Measurements from ENCODE around the gene BTN3A1. TPM values are rescaled to one million over a fixed set of nuclear protein-coding genes. Genes with fewer than 3 reads are reported as not detected.

Gene BTN3A1
- polyA plus RNA-seq, 2 of the 4 experiments (the other 2 are of a cell fraction) = 4.0 to 8.1 TPM

DNA sequence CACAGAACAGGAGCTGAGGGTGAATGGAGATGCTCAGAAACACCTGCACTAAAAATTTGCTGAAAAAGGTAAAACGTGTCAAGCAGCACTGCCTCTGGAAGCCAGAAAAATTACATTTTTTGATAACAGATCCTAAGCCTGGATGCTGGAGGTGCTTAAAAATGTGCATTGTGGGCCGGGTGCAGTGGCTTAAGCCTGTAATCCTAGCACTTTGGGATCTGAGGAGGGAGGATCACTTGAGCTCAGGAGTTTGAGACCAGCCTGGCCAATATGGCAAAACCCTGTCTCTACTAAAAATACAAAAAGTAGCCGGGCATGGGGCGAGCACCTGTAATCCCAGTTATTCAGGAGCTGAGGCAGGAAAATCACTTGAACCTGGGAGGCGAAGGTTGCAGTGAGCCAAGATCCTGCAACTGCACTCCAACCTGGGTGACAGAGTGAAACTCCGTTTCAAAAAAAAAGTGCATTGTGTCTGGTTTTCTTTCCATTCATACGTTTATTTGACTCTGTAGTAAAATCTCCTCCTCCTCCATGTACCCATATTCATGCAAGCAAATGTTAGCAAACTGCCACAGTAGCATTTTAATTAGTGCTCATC is 587 bp upstream of the BTN3A1 start (continued):
- TF ChIP-seq ZFP36 (IDR thresholded peaks at IDR 0.05; ENCODE audit: borderline replicate concordance, partially characterized antibody) = no peak

DNA sequence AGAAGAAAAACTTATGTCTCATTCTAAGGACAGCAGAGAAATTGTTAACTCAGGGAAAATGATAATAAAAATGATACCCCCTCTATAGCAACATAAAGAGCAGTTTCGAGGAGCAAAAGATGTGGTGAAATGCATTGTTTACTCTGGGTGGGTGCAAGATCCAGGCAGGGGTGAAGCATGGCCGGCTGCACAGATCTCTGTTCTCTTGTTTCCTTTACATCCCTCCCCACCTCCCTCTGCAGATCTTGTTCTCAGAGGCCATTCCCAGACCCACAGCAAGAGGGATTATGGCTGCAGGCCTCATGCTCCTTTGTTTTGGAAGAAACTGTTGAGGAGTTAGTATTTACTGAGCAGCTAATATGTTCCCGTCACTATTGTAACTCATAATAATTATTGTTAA is 1.8 kb downstream of the BTN3A1 start:
- Histone ChIP-seq H3K27ac (no peak overlapping the region), H3K9me3 (no peaks in the 10 kb centered on the region), H3K4me1 (peaks cover 4% of the 10 kb centered on the region; the same call in 1 of the 3 replicates), H3K4me2 (no peak overlapping the region), H3K4me3 (no peak overlapping the region)
- POLR2A ChIA-PET = no interaction called here
- no peak for FAIRE-seq
- DNase-seq (ENCODE audit: low read depth in 1 of 2, low spot score in 1 of 2) = no peak
- CTCF ChIA-PET = interaction anchor here (3.5 kb wide), 1 partner anchor 62 kb away, joined by 17 read pairs; no protein-coding TSS in a partner anchor
- ATAC-seq = no peak
- no peak for TF ChIP-seq HOXB5 (CRISPR knock-in tag; IDR thresholded peaks at IDR 0.05)
- TF ChIP-seq, protein P1, sequence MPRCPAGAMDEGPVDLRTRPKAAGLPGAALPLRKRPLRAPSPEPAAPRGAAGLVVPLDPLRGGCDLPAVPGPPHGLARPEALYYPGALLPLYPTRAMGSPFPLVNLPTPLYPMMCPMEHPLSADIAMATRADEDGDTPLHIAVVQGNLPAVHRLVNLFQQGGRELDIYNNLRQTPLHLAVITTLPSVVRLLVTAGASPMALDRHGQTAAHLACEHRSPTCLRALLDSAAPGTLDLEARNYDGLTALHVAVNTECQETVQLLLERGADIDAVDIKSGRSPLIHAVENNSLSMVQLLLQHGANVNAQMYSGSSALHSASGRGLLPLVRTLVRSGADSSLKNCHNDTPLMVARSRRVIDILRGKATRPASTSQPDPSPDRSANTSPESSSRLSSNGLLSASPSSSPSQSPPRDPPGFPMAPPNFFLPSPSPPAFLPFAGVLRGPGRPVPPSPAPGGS (IDR thresholded peaks at IDR 0.05) = no peak
- TF ChIP-seq RCOR1 (IDR thresholded peaks at IDR 0.05; ENCODE audit: low read depth, low read length) = no peak
- TF ChIP-seq, protein P2, sequence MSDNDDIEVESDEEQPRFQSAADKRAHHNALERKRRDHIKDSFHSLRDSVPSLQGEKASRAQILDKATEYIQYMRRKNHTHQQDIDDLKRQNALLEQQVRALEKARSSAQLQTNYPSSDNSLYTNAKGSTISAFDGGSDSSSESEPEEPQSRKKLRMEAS (IDR thresholded peaks at IDR 0.05) = no peak
- TF ChIP-seq FOSB (CRISPR knock-in tag; IDR thresholded peaks at IDR 0.05) = no peak
- TF ChIP-seq NFE2L2 (conservative IDR thresholded peaks at IDR 0.05; ENCODE audit: low read length) = no peak
- no peak for TF ChIP-seq HDAC2 (IDR thresholded peaks at IDR 0.05)
- TF ChIP-seq RFX5 (IDR thresholded peaks at IDR 0.05) = no peak
- TF ChIP-seq, protein P3, sequence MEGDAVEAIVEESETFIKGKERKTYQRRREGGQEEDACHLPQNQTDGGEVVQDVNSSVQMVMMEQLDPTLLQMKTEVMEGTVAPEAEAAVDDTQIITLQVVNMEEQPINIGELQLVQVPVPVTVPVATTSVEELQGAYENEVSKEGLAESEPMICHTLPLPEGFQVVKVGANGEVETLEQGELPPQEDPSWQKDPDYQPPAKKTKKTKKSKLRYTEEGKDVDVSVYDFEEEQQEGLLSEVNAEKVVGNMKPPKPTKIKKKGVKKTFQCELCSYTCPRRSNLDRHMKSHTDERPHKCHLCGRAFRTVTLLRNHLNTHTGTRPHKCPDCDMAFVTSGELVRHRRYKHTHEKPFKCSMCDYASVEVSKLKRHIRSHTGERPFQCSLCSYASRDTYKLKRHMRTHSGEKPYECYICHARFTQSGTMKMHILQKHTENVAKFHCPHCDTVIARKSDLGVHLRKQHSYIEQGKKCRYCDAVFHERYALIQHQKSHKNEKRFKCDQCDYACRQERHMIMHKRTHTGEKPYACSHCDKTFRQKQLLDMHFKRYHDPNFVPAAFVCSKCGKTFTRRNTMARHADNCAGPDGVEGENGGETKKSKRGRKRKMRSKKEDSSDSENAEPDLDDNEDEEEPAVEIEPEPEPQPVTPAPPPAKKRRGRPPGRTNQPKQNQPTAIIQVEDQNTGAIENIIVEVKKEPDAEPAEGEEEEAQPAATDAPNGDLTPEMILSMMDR (IDR thresholded peaks at IDR 0.05) = no peak
- no peak for TF ChIP-seq MAFK (IDR thresholded peaks at IDR 0.05; ENCODE audit: partially characterized antibody)
- no peak for TF ChIP-seq ESRRA (IDR thresholded peaks at IDR 0.05; ENCODE audit: borderline replicate concordance, low read length)
- no peak for TF ChIP-seq SMC3 (IDR thresholded peaks at IDR 0.05)
- TF ChIP-seq NR3C1 (IDR thresholded peaks at IDR 0.05) = no peak
- TF ChIP-seq, protein P4, sequence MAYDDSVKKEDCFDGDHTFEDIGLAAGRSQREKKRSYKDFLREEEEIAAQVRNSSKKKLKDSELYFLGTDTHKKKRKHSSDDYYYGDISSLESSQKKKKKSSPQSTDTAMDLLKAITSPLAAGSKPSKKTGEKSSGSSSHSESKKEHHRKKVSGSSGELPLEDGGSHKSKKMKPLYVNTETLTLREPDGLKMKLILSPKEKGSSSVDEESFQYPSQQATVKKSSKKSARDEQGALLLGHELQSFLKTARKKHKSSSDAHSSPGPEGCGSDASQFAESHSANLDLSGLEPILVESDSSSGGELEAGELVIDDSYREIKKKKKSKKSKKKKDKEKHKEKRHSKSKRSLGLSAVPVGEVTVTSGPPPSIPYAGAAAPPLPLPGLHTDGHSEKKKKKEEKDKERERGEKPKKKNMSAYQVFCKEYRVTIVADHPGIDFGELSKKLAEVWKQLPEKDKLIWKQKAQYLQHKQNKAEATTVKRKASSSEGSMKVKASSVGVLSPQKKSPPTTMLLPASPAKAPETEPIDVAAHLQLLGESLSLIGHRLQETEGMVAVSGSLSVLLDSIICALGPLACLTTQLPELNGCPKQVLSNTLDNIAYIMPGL (CRISPR knock-in tag; IDR thresholded peaks at IDR 0.05; ENCODE audit: borderline replicate concordance) = no peak
- no peak for TF ChIP-seq SREBF2 (IDR thresholded peaks at IDR 0.05)
- TF ChIP-seq FOSL2 (IDR thresholded peaks at IDR 0.05) = no peak
- no peak for TF ChIP-seq FOSL2 (CRISPR knock-in tag; IDR thresholded peaks at IDR 0.05)
- TF ChIP-seq JUNB (IDR thresholded peaks at IDR 0.05) = no peak
- no peak for TF ChIP-seq MAZ (IDR thresholded peaks at IDR 0.05; ENCODE audit: borderline replicate concordance, low read depth, low read length)
- WGBS (ENCODE audit: missing lambda C conversion rate) = 83% methylated on average over 3 of the region's 3 CpGs

DNA sequence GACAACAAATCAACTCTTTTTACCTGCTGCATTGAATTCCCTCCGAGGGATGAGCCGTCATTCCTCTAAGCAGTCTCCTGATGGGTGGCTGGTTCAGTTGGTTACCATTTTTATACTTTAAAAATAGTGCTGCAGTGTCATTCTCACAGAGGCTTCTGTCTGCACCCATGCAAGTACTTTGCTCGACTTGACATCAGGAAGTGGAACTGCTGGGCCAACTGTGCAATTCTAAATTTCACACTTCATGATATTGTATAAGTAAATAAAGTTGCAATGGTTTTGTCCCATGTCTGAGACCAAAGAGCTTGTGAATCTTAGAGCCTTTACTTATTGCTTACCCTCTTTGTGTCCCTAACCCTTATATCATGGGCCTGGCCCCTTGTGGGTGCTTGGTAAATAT is 2.5 kb downstream of the BTN3A1 start:
- FAIRE-seq = no peak
- TF ChIP-seq CEBPB (IDR thresholded peaks at IDR 0.05) (no peak), HOXB5 (CRISPR knock-in tag; IDR thresholded peaks at IDR 0.05) (no peak), EHMT2 (IDR thresholded peaks at IDR 0.05; ENCODE audit: low read depth) (no peak), RAD21 (conservative IDR thresholded peaks at IDR 0.05 in 1 of 2, IDR thresholded peaks at IDR 0.05 in 1 of 2) (no peak), ZSCAN20 (CRISPR knock-in tag; IDR thresholded peaks at IDR 0.05) (no peak), CHD2 (IDR thresholded peaks at IDR 0.05; ENCODE audit: low read length, partially characterized antibody) (no peak), NFE2L2 (conservative IDR thresholded peaks at IDR 0.05; ENCODE audit: low read length) (no peak)
- TF ChIP-seq, protein P1 (IDR thresholded peaks at IDR 0.05) = no peak
- TF ChIP-seq, protein P5, sequence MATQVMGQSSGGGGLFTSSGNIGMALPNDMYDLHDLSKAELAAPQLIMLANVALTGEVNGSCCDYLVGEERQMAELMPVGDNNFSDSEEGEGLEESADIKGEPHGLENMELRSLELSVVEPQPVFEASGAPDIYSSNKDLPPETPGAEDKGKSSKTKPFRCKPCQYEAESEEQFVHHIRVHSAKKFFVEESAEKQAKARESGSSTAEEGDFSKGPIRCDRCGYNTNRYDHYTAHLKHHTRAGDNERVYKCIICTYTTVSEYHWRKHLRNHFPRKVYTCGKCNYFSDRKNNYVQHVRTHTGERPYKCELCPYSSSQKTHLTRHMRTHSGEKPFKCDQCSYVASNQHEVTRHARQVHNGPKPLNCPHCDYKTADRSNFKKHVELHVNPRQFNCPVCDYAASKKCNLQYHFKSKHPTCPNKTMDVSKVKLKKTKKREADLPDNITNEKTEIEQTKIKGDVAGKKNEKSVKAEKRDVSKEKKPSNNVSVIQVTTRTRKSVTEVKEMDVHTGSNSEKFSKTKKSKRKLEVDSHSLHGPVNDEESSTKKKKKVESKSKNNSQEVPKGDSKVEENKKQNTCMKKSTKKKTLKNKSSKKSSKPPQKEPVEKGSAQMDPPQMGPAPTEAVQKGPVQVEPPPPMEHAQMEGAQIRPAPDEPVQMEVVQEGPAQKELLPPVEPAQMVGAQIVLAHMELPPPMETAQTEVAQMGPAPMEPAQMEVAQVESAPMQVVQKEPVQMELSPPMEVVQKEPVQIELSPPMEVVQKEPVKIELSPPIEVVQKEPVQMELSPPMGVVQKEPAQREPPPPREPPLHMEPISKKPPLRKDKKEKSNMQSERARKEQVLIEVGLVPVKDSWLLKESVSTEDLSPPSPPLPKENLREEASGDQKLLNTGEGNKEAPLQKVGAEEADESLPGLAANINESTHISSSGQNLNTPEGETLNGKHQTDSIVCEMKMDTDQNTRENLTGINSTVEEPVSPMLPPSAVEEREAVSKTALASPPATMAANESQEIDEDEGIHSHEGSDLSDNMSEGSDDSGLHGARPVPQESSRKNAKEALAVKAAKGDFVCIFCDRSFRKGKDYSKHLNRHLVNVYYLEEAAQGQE (IDR thresholded peaks at IDR 0.05) = no peak

More for the DNA sequence above, 2.5 kb downstream of the BTN3A1 start:
- Histone ChIP-seq H3K27ac (no peak overlapping the region), H3K4me1 (peaks cover 4% of the 10 kb centered on the region; the same call in 1 of the 3 replicates), H3K4me3 (no peak overlapping the region), H3K4me2 (no peak overlapping the region), H3K9me3 (no peaks in the 10 kb centered on the region)
- ATAC-seq (no peak), DNase-seq (ENCODE audit: low read depth in 1 of 2, low spot score in 1 of 2) (no peak)
- ChIA-PET CTCF (interaction anchor here (3.5 kb wide), 1 partner anchor 63 kb away, joined by 17 read pairs; no protein-coding TSS in a partner anchor), POLR2A (no interaction called here)
- WGBS (ENCODE audit: missing lambda C conversion rate) = 79% methylated on average over 3 of the region's 3 CpGs

Data from A549 (cell line).